ENCODE data around the gene ARHGAP29.

Gene ARHGAP29

GRCh38 chr1:94259635-94260289 lies 22.4 kb upstream of the ARHGAP29 start:
- no peak for DNase-seq

- DNase-seq: no peak
Observed at GRCh38 chr1:94258873-94259331, 21.5 kb upstream of the ARHGAP29 start.

- DNase-seq: no peak
Observed at GRCh38 chr1:94257444-94257843, 20.1 kb upstream of the ARHGAP29 start.

- DNase-seq: no peak
Observed at GRCh38 chr1:94255476-94255875, 18.1 kb upstream of the ARHGAP29 start.

- no peak for DNase-seq
Observed at GRCh38 chr1:94254073-94254810, 16.9 kb upstream of the ARHGAP29 start.

- no peak for DNase-seq
Observed at GRCh38 chr1:94253456-94254017, 16.2 kb upstream of the ARHGAP29 start.

- no peak for DNase-seq
Observed at GRCh38 chr1:94250341-94250740, 13.0 kb upstream of the ARHGAP29 start.

GRCh38 chr1:94248956-94249688 lies 11.7 kb upstream of the ARHGAP29 start:
- no peak for DNase-seq

GRCh38 chr1:94247138-94248094 lies 10.0 kb upstream of the ARHGAP29 start:
- no peak for DNase-seq

- DNase-seq: no peak
Observed at GRCh38 chr1:94246692-94247137, 9.3 kb upstream of the ARHGAP29 start.

GRCh38 chr1:94245747-94246438 lies 8.5 kb upstream of the ARHGAP29 start:
- DNase-seq: no peak

- DNase-seq: no peak
Observed at GRCh38 chr1:94244816-94245215, 7.4 kb upstream of the ARHGAP29 start.

GRCh38 chr1:94243665-94244064 lies 6.3 kb upstream of the ARHGAP29 start:
- DNase-seq: no peak

GRCh38 chr1:94240822-94241221 lies 3.4 kb upstream of the ARHGAP29 start:
- no peak for DNase-seq

GRCh38 chr1:94239796-94240195 lies 2.4 kb upstream of the ARHGAP29 start:
- no peak for DNase-seq

- DNase-seq: no peak
Observed at GRCh38 chr1:94239051-94239450, 1.7 kb upstream of the ARHGAP29 start.

GRCh38 chr1:94236630-94237290 lies 624 bp downstream of the ARHGAP29 start:
- no peak for DNase-seq

GRCh38 chr1:94236013-94236491 lies 1.3 kb downstream of the ARHGAP29 start:
- DNase-seq: no peak

GRCh38 chr1:94235189-94236012 lies 2.0 kb downstream of the ARHGAP29 start:
- DNase-seq: no peak

- no peak for DNase-seq
Observed at GRCh38 chr1:94234615-94235014, 2.8 kb downstream of the ARHGAP29 start.

Data from effector CD8-positive, alpha-beta T cell (primary cell).